K562 (cell line): ENCODE data around the gene RUFY2. TPM values are rescaled to one million over a fixed set of nuclear protein-coding genes. Genes with fewer than 3 reads are reported as not detected.

ENCODE experiments used
- ARNT ChIP-seq, 2 experiments: fragments of 450-650 bp; IDR thresholded peaks; 2 replicates each; pipeline ENCODE4 v1.6.1; 2016; ENCODE audit warnings: mild to moderate bottlenecking in 1 of 2
- BCOR ChIP-seq: fragments of 450-650 bp; IDR thresholded peaks from 2 replicates; pipeline ENCODE4 v1.6.1; 2016
- CEBPG ChIP-seq, 3 experiments: fragments of 200-800 bp in 1 of 3; sonication (Bioruptor generic) in 1 of 3; sonication (generic) in 1 of 3; formaldehyde crosslinking in 1 of 3; IDR thresholded peaks in 2 of 3; conservative IDR thresholded peaks in 1 of 3; 2 replicates each; pipeline versions ENCODE4 v1.6.1 to v1.8.0; 2016 to 2022; ENCODE audit warnings: missing compliant biosample characterization in 2 of 3, missing genetic modification characterization in 2 of 3, mild to moderate bottlenecking in 1 of 3, missing genetic modification reagents in 1 of 3
- CREBBP ChIP-seq: IDR thresholded peaks from one replicate; pipeline ENCODE4 v1.6.1; 2012; ENCODE audit warnings: low read depth, mild to moderate bottlenecking, control low read depth, inconsistent platforms, low read length
- CTCF ChIP-seq, 3 experiments: IDR thresholded peaks in 2 of 3; conservative IDR thresholded peaks in 1 of 3; 2 replicates each; pipeline ENCODE4 v1.5.1; 2011 to 2012; ENCODE audit warnings: low read length in 3 of 3, mild to moderate bottlenecking in 3 of 3, control low read depth in 2 of 3, improper control_type of control experiment in 1 of 3, inconsistent platforms in 1 of 3, low read depth in 1 of 3, mixed read lengths in 1 of 3, moderate library complexity in 1 of 3; ENCODE audit not compliant: insufficient read depth in 2 of 3
- GTF2F1 ChIP-seq: IDR thresholded peaks from 2 replicates; pipeline ENCODE4 v1.6.1; 2011; ENCODE audit warnings: low read depth, low read length, improper control_type of control experiment
- HDAC1 ChIP-seq, 2 experiments: fragments of 450-650 bp; IDR thresholded peaks; 2 replicates each; pipeline ENCODE4 v1.6.1; 2016 to 2017; ENCODE audit warnings: inconsistent platforms in 1 of 2, mild to moderate bottlenecking in 1 of 2, moderate library complexity in 1 of 2
- HMBOX1 ChIP-seq: sonication (generic); IDR thresholded peaks from 2 replicates; pipeline ENCODE4 v1.6.1; 2016
- ILF3 ChIP-seq: fragments of 450-650 bp; IDR thresholded peaks from 2 replicates; pipeline ENCODE4 v1.6.1; 2018; ENCODE audit warnings: antibody characterized with exemption, mild to moderate bottlenecking, moderate library complexity, borderline replicate concordance
- LCOR ChIP-seq: sonication (generic); formaldehyde crosslinking; IDR thresholded peaks from 2 replicates; pipeline ENCODE4 v1.8.0; 2022; ENCODE audit warnings: mild to moderate bottlenecking, missing genetic modification reagents
- NCOA1 ChIP-seq: fragments of 450-650 bp; IDR thresholded peaks from 2 replicates; pipeline ENCODE4 v1.6.1; 2016; ENCODE audit warnings: low read depth
- OTX1 ChIP-seq: fragments of 450-650 bp; formaldehyde crosslinking; IDR thresholded peaks from 2 replicates; pipeline ENCODE4 v1.4.0; 2022; ENCODE audit warnings: mild to moderate bottlenecking
- PCBP1 ChIP-seq: fragments of 200-400 bp; formaldehyde crosslinking; IDR thresholded peaks from 2 replicates; pipeline ENCODE4 v1.6.1; 2018; ENCODE audit warnings: mild to moderate bottlenecking, low read depth, low read length; ENCODE audit not compliant: poor library complexity, severe bottlenecking
- PREB ChIP-seq: sonication (generic); formaldehyde crosslinking; IDR thresholded peaks from 2 replicates; pipeline ENCODE4 v1.8.1; 2023; ENCODE audit warnings: mild to moderate bottlenecking, missing genetic modification reagents
- PRMT5 ChIP-seq: sonication (generic); formaldehyde crosslinking; IDR thresholded peaks from 2 replicates; pipeline ENCODE4 v1.5.0; 2020; ENCODE audit warnings: missing genetic modification reagents
- RAD51 ChIP-seq: fragments of 450-650 bp; IDR thresholded peaks from 2 replicates; pipeline ENCODE4 v1.7.1; 2016; ENCODE audit warnings: low read depth, mild to moderate bottlenecking, borderline replicate concordance
- RBM22 ChIP-seq: fragments of 200-400 bp; formaldehyde crosslinking; IDR thresholded peaks from 2 replicates; pipeline ENCODE4 v1.6.1; 2018; ENCODE audit warnings: low read length, low read depth; ENCODE audit not compliant: poor library complexity, severe bottlenecking
- SMAD2 ChIP-seq: fragments of 150-350 bp; IDR thresholded peaks from 2 replicates; pipeline ENCODE4 v1.6.1; 2014; ENCODE audit warnings: low read depth, mild to moderate bottlenecking, low read length
- TAF7 ChIP-seq: fragments of 450-650 bp; IDR thresholded peaks from 2 replicates; pipeline ENCODE4 v1.6.1; 2016; ENCODE audit warnings: missing genetic modification characterization, missing compliant biosample characterization
- TAF9B ChIP-seq: fragments of 450-650 bp; IDR thresholded peaks from 2 replicates; pipeline ENCODE4 v1.6.1; 2018; ENCODE audit warnings: mild to moderate bottlenecking; ENCODE audit not compliant: partially characterized antibody
- TCF15 ChIP-seq: fragments of 250-450 bp; sonication (Bioruptor Pico); IDR thresholded peaks from 2 replicates; pipeline ENCODE4 v1.8.0; 2022; ENCODE audit warnings: moderate library complexity, mild to moderate bottlenecking, inconsistent platforms
- ZNF3 ChIP-seq: fragments of 250-450 bp; sonication (Bioruptor Pico); IDR thresholded peaks from 2 replicates; pipeline ENCODE4 v1.5.0; 2021; ENCODE audit warnings: mild to moderate bottlenecking, moderate library complexity
- ZNF79 ChIP-seq: fragments of 250-450 bp; sonication (Bioruptor Pico); IDR thresholded peaks from 2 replicates; pipeline ENCODE4 v1.4.0; 2020; ENCODE audit warnings: low read depth, mild to moderate bottlenecking, moderate library complexity
- polyA plus RNA-seq, 8 experiments: library from polyadenylated mRNA; depleted of rRNA in 4 of 8; stranded (reverse) in 5 of 8; unstranded in 3 of 8; fragments of >200 nt; fragmentation: Nextera tagmentation in 2 of 8; fragmentation: Illumina TruSeq in 1 of 8; extraction: Ambion mirVana in 2 of 8; extraction: Trizol in 1 of 8; gene quantifications; 2 replicates each; pipeline versions ENCODE4 v1.2.1 to v1.2.3, GENCODE V29; 2011 to 2014; ENCODE audit warnings: inconsistent platforms in 1 of 8, missing spikeins in 1 of 8
- total RNA-seq, 7 experiments: library from RNA; depleted of rRNA in 6 of 7; stranded (reverse); fragments of >200 nt in 6 of 7; fragmentation: Illumina TruSeq in 2 of 7; extraction: Trizol in 2 of 7; gene quantifications; 2 replicates each; pipeline versions ENCODE4 v1.2.1 to v1.2.3, GENCODE V29; 2011 to 2021; ENCODE audit warnings: low replicate concordance in 1 of 7

Gene RUFY2
- total and polyA plus RNA-seq, 9 of the 15 experiments (the other 6 are each of a cell fraction or from before 2014, with no cell fraction given), result 3.7 to 20.1 (median 12.6) TPM

GRCh38 chr10:68331455-68332258 lies 75.4 kb downstream of the RUFY2 start, which contains the start of gene HNRNPH3 (continued):
- TF ChIP-seq CREBBP (no peak), PCBP1 (peak; percentile 55), PRMT5 (CRISPR knock-in tag) (peak; percentile 83), ILF3 (0 out of 2 replicates have a peak, but pooled peaks have one; percentile 44), NCOA1 (peak; percentile 65; the same call in 1 of the 2 replicates), ZNF79 (CRISPR knock-in tag) (0 out of 2 replicates have a peak, but pooled peaks have one; percentile 15), GTF2F1 (peak; percentile 96), RBM22 (peak; percentile 50), TAF7 (tag) (peak; percentile 100), LCOR (peak; percentile 32), TAF9B (peak; percentile 100), OTX1 (CRISPR knock-in tag) (peak; percentile 91), TCF15 (CRISPR knock-in tag) (no peak), BCOR (no peak; the same call in 1 of the 2 replicates), ZNF3 (no peak), ARNT (IDR thresholded peaks at IDR 0.05) (peak in 1 of 2 experiments; percentile 82; a peak in 2 of 4 replicates), SMAD2 (no peak), CEBPG (CRISPR knock-in tag; IDR thresholded peaks at IDR 0.05) (peak; percentile 69), CEBPG (tag; conservative IDR thresholded peaks at IDR 0.05 in 1 of 2, IDR thresholded peaks at IDR 0.05 in 1 of 2) (peak in 1 of 2 experiments; percentile 80; a peak in 2 of 4 replicates), RAD51 (peak; percentile 81), CTCF (IDR thresholded peaks at IDR 0.05 in 2 of 3, conservative IDR thresholded peaks at IDR 0.05 in 1 of 3; ENCODE audit: insufficient read depth in 2 of 3, low read depth in 1 of 3, low read length in 3 of 3) (peak in 2 of 3 experiments; percentile 8 to 45; a peak in 2 of 6 replicates), PREB (CRISPR knock-in tag) (0 out of 2 replicates have a peak, but pooled peaks have one; percentile 12), HDAC1 (IDR thresholded peaks at IDR 0.05) (peak; percentile 87 to 90), HMBOX1 (peak; percentile 83; the same call in 1 of the 2 replicates)
